ENCODE data around the gene NPEPL1. TPM values are rescaled to one million over a fixed set of nuclear protein-coding genes. Genes with fewer than 3 reads are reported as not detected.

NPEPL1 gene
- total RNA-seq, 1 experiment from 2014 or later: 18.1 TPM

DNA sequence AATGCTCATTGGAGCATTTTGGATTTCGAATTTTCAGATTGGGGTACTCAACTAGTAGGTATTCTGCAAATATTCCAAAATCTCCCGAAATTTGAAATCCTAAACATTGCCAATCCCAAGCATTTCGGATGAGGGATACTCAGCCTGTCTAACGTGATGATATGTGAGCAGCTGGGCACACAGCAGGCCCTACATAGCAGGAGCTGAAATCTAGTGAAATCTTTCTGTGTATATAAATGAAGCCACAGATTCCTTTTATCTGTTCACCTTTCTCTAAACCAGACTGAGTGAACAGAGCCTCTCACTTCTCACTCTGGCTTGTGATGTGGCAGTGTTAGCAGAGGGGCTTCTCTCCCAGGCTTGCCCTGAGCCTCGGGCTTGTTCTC is 23.7 kb upstream of the NPEPL1 start:
- Mint-ChIP-seq H3K36me3 (ENCODE audit: insufficient read depth, unreplicated experiment) (peaks cover 53% of the 10 kb centered on the region), H3K27me3 (ENCODE audit: unreplicated experiment) (no peaks in the 10 kb centered on the region), H3K4me1 (ENCODE audit: low read depth, unreplicated experiment) (no peaks in the 10 kb centered on the region), H3K9me3 (ENCODE audit: low read depth, unreplicated experiment) (no peaks in the 10 kb centered on the region), H3K4me3 (ENCODE audit: low read depth, unreplicated experiment) (no peak overlapping the region), H3K27ac (ENCODE audit: unreplicated experiment) (no peak overlapping the region)
- TF ChIP-seq, protein P1, sequence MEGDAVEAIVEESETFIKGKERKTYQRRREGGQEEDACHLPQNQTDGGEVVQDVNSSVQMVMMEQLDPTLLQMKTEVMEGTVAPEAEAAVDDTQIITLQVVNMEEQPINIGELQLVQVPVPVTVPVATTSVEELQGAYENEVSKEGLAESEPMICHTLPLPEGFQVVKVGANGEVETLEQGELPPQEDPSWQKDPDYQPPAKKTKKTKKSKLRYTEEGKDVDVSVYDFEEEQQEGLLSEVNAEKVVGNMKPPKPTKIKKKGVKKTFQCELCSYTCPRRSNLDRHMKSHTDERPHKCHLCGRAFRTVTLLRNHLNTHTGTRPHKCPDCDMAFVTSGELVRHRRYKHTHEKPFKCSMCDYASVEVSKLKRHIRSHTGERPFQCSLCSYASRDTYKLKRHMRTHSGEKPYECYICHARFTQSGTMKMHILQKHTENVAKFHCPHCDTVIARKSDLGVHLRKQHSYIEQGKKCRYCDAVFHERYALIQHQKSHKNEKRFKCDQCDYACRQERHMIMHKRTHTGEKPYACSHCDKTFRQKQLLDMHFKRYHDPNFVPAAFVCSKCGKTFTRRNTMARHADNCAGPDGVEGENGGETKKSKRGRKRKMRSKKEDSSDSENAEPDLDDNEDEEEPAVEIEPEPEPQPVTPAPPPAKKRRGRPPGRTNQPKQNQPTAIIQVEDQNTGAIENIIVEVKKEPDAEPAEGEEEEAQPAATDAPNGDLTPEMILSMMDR (IDR thresholded peaks at IDR 0.05; ENCODE audit: unreplicated experiment): no peak
- CTCF ChIA-PET: no interaction called here
- intact Hi-C loops (cut with micrococcal nuclease; ENCODE audit: unreplicated experiment): no loop called here
- DNase-seq: no peak
- BruUV-seq (replicated peaks): no TSS peak

DNA sequence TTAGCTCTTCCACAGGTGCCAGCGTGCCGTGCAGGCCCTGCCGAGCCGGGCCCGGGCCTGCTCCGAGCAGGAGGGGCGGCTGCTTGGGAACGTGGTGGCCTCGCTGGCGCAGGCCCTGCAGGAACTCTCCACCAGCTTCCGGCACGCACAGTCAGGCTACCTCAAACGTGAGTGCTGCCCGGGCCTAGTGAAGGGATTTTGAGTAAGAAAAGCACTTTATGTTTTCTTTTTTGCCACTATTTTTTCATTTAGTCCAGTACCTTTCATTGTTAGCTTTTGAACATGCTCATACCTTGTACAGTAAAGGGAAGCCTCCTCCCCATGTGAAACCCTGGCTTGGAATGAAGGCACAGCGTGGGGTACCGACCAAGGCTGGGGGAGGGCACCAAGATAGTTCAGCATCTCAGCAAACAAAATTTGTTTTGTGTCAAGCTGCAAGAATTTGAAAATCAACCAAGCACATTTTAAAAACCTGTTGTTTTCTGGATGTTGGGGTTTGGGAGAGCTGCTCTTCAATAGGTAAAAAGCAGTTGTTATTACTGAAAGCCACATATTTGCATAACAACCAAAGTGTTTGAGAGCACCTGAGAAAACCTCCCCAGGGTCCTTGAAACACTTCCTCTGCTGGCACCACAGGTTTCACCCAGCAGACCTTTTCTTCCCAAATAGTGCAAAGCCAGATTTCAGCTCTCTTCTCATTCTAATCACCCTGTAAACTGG is 23.2 kb upstream of the NPEPL1 start:
- no peaks in the 10 kb centered on the region for H3K4me1 Mint-ChIP-seq (ENCODE audit: low read depth, unreplicated experiment)
- H3K9me3 Mint-ChIP-seq (ENCODE audit: low read depth, unreplicated experiment): no peaks in the 10 kb centered on the region
- no peak overlapping the region for H3K27ac Mint-ChIP-seq (ENCODE audit: unreplicated experiment)
- H3K4me3 Mint-ChIP-seq (ENCODE audit: low read depth, unreplicated experiment): no peak overlapping the region
- no peaks in the 10 kb centered on the region for H3K27me3 Mint-ChIP-seq (ENCODE audit: unreplicated experiment)
- no peak for DNase-seq
- CTCF ChIA-PET: interaction anchor here (0.6 kb wide), 1 partner anchor 16 kb away, joined by 3 read pairs; no protein-coding TSS in a partner anchor
- intact Hi-C loops (cut with micrococcal nuclease; ENCODE audit: unreplicated experiment): no loop called here
- BruUV-seq (replicated peaks): no TSS peak
- peaks cover 58% of the 10 kb centered on the region for H3K36me3 Mint-ChIP-seq (ENCODE audit: insufficient read depth, unreplicated experiment)
- TF ChIP-seq, protein P1 (IDR thresholded peaks at IDR 0.05; ENCODE audit: unreplicated experiment): no peak

DNA sequence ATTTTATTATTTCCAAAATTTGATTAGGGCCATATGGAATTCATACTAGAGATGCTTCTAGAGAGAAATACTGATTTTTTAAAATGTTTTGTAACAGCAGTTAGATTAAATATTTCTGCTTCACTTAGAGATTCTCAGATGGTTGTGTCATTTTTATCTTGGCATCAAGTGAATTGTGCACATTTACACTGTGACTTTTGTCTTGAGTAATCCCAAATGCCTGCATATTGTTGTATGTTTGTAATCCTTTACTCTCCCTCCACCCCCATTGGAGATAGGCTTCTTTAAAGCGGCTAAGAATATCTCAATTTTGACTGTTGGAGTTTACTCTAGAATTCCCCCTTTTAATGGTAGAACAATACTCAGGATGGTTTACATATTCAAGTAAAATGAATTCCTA is 22.5 kb upstream of the NPEPL1 start:
- peaks cover 64% of the 10 kb centered on the region for H3K36me3 Mint-ChIP-seq (ENCODE audit: insufficient read depth, unreplicated experiment)

DNA sequence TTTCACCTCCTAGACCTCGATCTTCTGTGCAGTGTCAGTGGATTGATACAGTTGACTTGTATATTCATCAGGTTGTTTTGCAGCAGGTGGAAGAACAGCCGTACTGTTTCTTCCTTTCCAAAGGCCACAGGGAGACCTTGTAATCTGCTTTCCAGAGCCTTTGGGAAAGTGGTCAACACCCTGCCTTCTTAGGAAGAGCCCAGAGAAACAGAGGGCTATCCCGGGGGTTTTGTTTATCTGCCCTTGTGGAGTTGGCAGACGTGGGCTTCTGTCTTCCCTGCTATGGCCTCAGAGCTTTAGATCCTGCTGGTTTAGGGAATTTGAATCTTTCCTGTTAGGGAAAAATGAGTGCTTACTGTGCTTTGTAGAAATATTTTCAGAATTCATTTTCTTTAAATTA is 21.9 kb upstream of the NPEPL1 start:
- Mint-ChIP-seq H3K9me3 (ENCODE audit: low read depth, unreplicated experiment) (no peaks in the 10 kb centered on the region), H3K36me3 (ENCODE audit: insufficient read depth, unreplicated experiment) (peaks cover 69% of the 10 kb centered on the region), H3K4me1 (ENCODE audit: low read depth, unreplicated experiment) (no peaks in the 10 kb centered on the region), H3K27me3 (ENCODE audit: unreplicated experiment) (no peaks in the 10 kb centered on the region), H3K27ac (ENCODE audit: unreplicated experiment) (no peak overlapping the region), H3K4me3 (ENCODE audit: low read depth, unreplicated experiment) (no peak overlapping the region)
- no peak for DNase-seq
- no TSS peak for BruUV-seq (replicated peaks)
- TF ChIP-seq, protein P1 (IDR thresholded peaks at IDR 0.05; ENCODE audit: unreplicated experiment): no peak
- CTCF ChIA-PET: no interaction called here
- intact Hi-C loops (cut with micrococcal nuclease; ENCODE audit: unreplicated experiment): no loop called here

More for the DNA sequence above, 22.5 kb upstream of the NPEPL1 start:
- Mint-ChIP-seq H3K4me3 (ENCODE audit: low read depth, unreplicated experiment) (no peak overlapping the region), H3K27me3 (ENCODE audit: unreplicated experiment) (no peaks in the 10 kb centered on the region), H3K27ac (ENCODE audit: unreplicated experiment) (no peak overlapping the region), H3K9me3 (ENCODE audit: low read depth, unreplicated experiment) (no peaks in the 10 kb centered on the region), H3K4me1 (ENCODE audit: low read depth, unreplicated experiment) (no peaks in the 10 kb centered on the region)
- CTCF ChIA-PET: no interaction called here
- no peak for DNase-seq
- intact Hi-C loops (cut with micrococcal nuclease; ENCODE audit: unreplicated experiment): no loop called here
- TF ChIP-seq, protein P1 (IDR thresholded peaks at IDR 0.05; ENCODE audit: unreplicated experiment): no peak
- BruUV-seq (replicated peaks): no TSS peak

All from Calu3 (cell line).